Common myeloid progenitor, CD34-positive (primary cell): ENCODE data around the gene C21orf91.

Experiments used
- CTCF ChIA-PET: fragments of 350-600 bp; sonication (Branson Sonifier 250); formaldehyde crosslinking; loops from one replicate; lab custom pipeline; 2021; ENCODE audit warnings: antibody characterized with exemption; lab: Charles Lee
- POLR2A ChIA-PET: fragments of 350-600 bp; sonication (Branson Sonifier 250); formaldehyde crosslinking; loops from one replicate; lab custom pipeline; 2021; ENCODE audit warnings: antibody characterized with exemption; lab: Charles Lee
- DNase-seq, 3 donors: peaks; one replicate each; pipeline versions ENCODE4 v3.0.0 to v3.0.0-alpha.2; 2013
- H3K27ac ChIP-seq, 2 experiments: 1 replicate in 1 of 2; 2 replicates in 1 of 2; pipeline ENCODE4 v1.7.0; 2013; ENCODE audit warnings: inconsistent platforms in 2 of 2, low read length in 2 of 2, mild to moderate bottlenecking in 2 of 2, low read depth in 1 of 2, moderate library complexity in 1 of 2; ENCODE audit not compliant: severe bottlenecking in 2 of 2, insufficient read depth in 1 of 2, poor library complexity in 1 of 2
- H3K27me3 ChIP-seq, 5 experiments: replicated peaks in 2 of 5; 1 replicate in 3 of 5; 2 replicates in 2 of 5; pipeline versions ENCODE4 v1.6.1 to v1.7.0; 2013; ENCODE audit warnings: low read length in 4 of 5, mild to moderate bottlenecking in 2 of 5, moderate library complexity in 2 of 5, inconsistent platforms in 1 of 5; ENCODE audit not compliant: insufficient read depth in 5 of 5, control insufficient read depth in 4 of 5
- H3K36me3 ChIP-seq, 4 experiments: 1 replicate in 2 of 4; 2 replicates in 2 of 4; pipeline versions ENCODE4 v1.6.1 to v1.7.0; 2013; ENCODE audit warnings: low read length in 3 of 4, control low read depth in 1 of 4, mild to moderate bottlenecking in 1 of 4; ENCODE audit not compliant: control insufficient read depth in 4 of 4, insufficient read depth in 4 of 4
- H3K4me1 ChIP-seq, 4 experiments: 1 replicate in 3 of 4; 2 replicates in 1 of 4; pipeline versions ENCODE4 v1.6.1 to v1.7.1; 2013; ENCODE audit warnings: low read length in 3 of 4, mild to moderate bottlenecking in 3 of 4, control low read depth in 1 of 4, inconsistent platforms in 1 of 4, moderate library complexity in 1 of 4; ENCODE audit not compliant: control insufficient read depth in 4 of 4, insufficient read depth in 4 of 4; ENCODE audit errors: control extremely low read depth in 1 of 4
- H3K4me3 ChIP-seq, 7 experiments: 1 replicate in 4 of 7; 2 replicates in 3 of 7; pipeline versions ENCODE4 v1.5.1 to v1.7.0; 2013; ENCODE audit warnings: mild to moderate bottlenecking in 7 of 7, low read length in 6 of 7, moderate library complexity in 6 of 7, inconsistent platforms in 2 of 7, low read depth in 2 of 7, control low read depth in 1 of 7; ENCODE audit not compliant: insufficient read depth in 4 of 7, control insufficient read depth in 1 of 7; ENCODE audit errors: extremely low read depth in 1 of 7
- H3K9me3 ChIP-seq, 5 experiments: 1 replicate in 4 of 5; 2 replicates in 1 of 5; pipeline versions ENCODE4 v1.6.1 to v1.7.1; 2013; ENCODE audit warnings: low read length in 4 of 5, mild to moderate bottlenecking in 2 of 5, inconsistent platforms in 1 of 5, low read depth in 1 of 5, moderate library complexity in 1 of 5; ENCODE audit not compliant: control insufficient read depth in 4 of 5, insufficient read depth in 2 of 5; ENCODE audit errors: control extremely low read depth in 1 of 5
- WGBS: methylation state at CpG from one replicate; pipeline ENCODE4 v1.1.5; 2013; ENCODE audit not compliant: insufficient coverage; 5-methylcytosine and 5-hydroxymethylcytosine counted together

Gene C21orf91

DNA sequence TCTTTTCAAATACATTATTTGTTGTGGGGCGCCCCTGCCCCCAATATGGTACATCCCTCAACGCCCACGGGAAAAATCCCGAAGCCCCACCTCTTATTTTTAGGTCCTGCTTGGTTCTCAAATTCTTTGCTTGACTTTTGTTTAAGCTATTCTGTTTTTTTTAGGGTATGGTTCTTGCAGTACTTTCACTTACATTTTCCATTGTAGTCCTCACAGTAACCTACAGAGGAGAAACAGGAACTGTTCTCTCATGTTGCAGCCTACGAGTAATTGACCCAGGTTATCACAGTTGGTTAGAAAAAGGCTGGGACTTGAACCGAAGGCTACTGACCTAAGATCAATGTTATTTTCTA is 697 bp upstream of the C21orf91 start:
- Histone ChIP-seq H3K36me3 (peaks cover under 1 to 10% (median 4%) of the 10 kb centered on the region in 4 experiments), H3K4me1 (peaks cover 11 to 38% (median 23%) of the 10 kb centered on the region in 4 experiments), H3K27me3 (no peaks in the 10 kb centered on the region), H3K9me3 (peaks cover 0 to 3% (median 0%) of the 10 kb centered on the region in 5 experiments), H3K27ac (peak overlapping the region; percentile 96 to 98), H3K4me3 (peak overlapping the region in 6 of 7 experiments; percentile 88 to 98 (median 92))
- WGBS, result 0% methylated on average over 3 of the region's 6 CpGs
- CTCF ChIA-PET, result interaction anchor here (5.8 kb wide), 1 partner anchor 14 kb away, joined by 33 read pairs; no protein-coding TSS in a partner anchor
- peak; percentile 86 to 94 (median 94) for DNase-seq
- POLR2A ChIA-PET, result interaction anchor here (0.9 kb wide), 1 partner anchor 15 kb away, joined by 3 read pairs; no protein-coding TSS in a partner anchor

GRCh38 chr21:17818186-17819113 is 706 bp downstream of the C21orf91 start:
- CTCF ChIA-PET, result interaction anchor here (0.6 to 5.8 kb wide), 11 partner anchors 13 to 208 kb away, joined by 3 to 33 read pairs (median 3); no protein-coding TSS in a partner anchor
- Histone ChIP-seq H3K27ac (peak overlapping the region; percentile 96 to 98), H3K9me3 (peaks cover 0 to 2% (median 0%) of the 10 kb centered on the region in 5 experiments), H3K36me3 (peaks cover 4 to 19% (median 13%) of the 10 kb centered on the region in 4 experiments), H3K4me1 (peaks cover 11 to 38% (median 23%) of the 10 kb centered on the region in 4 experiments), H3K4me3 (peak overlapping the region; percentile 88 to 98 (median 94)), H3K27me3 (no peaks in the 10 kb centered on the region)
- WGBS, result under 1% methylated on average over 56 of the region's 56 CpGs
- POLR2A ChIA-PET, result interaction anchor here (0.6 to 1.0 kb wide), 4 partner anchors 20 to 42 kb away, joined by 3 read pairs; no protein-coding TSS in a partner anchor
- peak in 2 of 3 donors; percentile 45 to 60 for DNase-seq

GRCh38 chr21:17813353-17813752 is 5.8 kb downstream of the C21orf91 start:
- WGBS, result no CpG with 5 or more reads among the region's 2 CpGs
- Histone ChIP-seq H3K27me3 (no peaks in the 10 kb centered on the region), H3K36me3 (peaks cover 13 to 62% (median 48%) of the 10 kb centered on the region in 4 experiments), H3K4me3 (no peak overlapping the region), H3K4me1 (peaks cover 1 to 23% (median 10%) of the 10 kb centered on the region in 4 experiments), H3K9me3 (peaks cover 6 to 15% (median 10%) of the 10 kb centered on the region in 5 experiments), H3K27ac (no peak overlapping the region)
- DNase-seq, result no peak
- ChIA-PET POLR2A (no interaction called here), CTCF (interaction anchor here (1.2 to 2.3 kb wide), 3 partner anchors 9 to 134 kb away, joined by 3 to 7 read pairs (median 4); no protein-coding TSS in a partner anchor)

GRCh38 chr21:17805966-17806365 is 13.2 kb downstream of the C21orf91 start:
- peak overlapping the region in 1 of 2 experiments; percentile 31 for H3K27ac ChIP-seq
- peaks cover 29 to 61% (median 40%) of the 10 kb centered on the region in 4 experiments for H3K36me3 ChIP-seq
- H3K9me3 ChIP-seq, result peaks cover 7 to 26% (median 12%) of the 10 kb centered on the region in 5 experiments
- ChIA-PET POLR2A (no interaction called here), CTCF (interaction anchor here (2.8 to 3.5 kb wide), 2 partner anchors 12 to 14 kb away, joined by 16 to 33 read pairs; partner anchors contain the start of gene C21orf91)
- peaks cover 0 to 2% (median 0%) of the 10 kb centered on the region in 4 experiments for H3K4me1 ChIP-seq
- no peak for DNase-seq
- H3K27me3 ChIP-seq, result no peaks in the 10 kb centered on the region
- H3K4me3 ChIP-seq, result no peak overlapping the region
- 100% methylated on average over 1 of the region's 4 CpGs for WGBS

DNA sequence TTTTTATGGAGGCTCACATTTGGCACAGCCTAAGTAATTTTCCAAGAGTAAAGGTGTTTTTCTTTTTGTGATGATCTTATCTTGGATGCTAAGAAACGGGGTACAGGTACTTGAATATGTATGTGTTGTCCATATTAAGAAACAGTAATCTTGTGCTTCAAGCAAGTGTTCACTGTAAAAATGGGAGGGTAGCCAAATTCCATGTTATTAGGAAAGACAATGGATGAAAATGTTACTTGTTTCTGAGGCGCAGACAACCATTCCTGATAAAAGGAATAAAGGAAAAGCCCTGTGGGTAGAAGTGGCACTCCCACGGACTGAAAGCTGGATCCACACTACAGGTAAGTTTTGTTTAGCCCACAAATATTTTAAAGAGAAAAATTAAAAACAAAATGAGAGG is 15.6 kb downstream of the C21orf91 start:
- DNase-seq, result no peak
- ChIA-PET POLR2A (no interaction called here), CTCF (no interaction called here)
- peaks cover 13 to 38% (median 24%) of the 10 kb centered on the region in 4 experiments for H3K36me3 ChIP-seq
- 100% methylated on average over 1 of the region's 3 CpGs for WGBS
- no peak overlapping the region for H3K27ac ChIP-seq
- H3K4me1 ChIP-seq, result peaks cover 0 to 7% (median 0%) of the 10 kb centered on the region in 4 experiments
- no peak overlapping the region for H3K4me3 ChIP-seq
- peaks cover 0 to 14% (median 8%) of the 10 kb centered on the region in 5 experiments for H3K9me3 ChIP-seq
- no peaks in the 10 kb centered on the region for H3K27me3 ChIP-seq

GRCh38 chr21:17802572-17802971 is 16.6 kb downstream of the C21orf91 start:
- Histone ChIP-seq H3K4me1 (peaks cover 0 to 13% (median 0%) of the 10 kb centered on the region in 4 experiments), H3K4me3 (no peak overlapping the region), H3K36me3 (peaks cover 5 to 30% (median 16%) of the 10 kb centered on the region in 4 experiments), H3K27me3 (no peaks in the 10 kb centered on the region), H3K27ac (no peak overlapping the region), H3K9me3 (peaks cover 0 to 5% (median 0%) of the 10 kb centered on the region in 5 experiments)
- ChIA-PET POLR2A (no interaction called here), CTCF (interaction anchor here (1.0 to 1.8 kb wide), 3 partner anchors 9 to 14 kb away, joined by 3 to 7 read pairs (median 4); no protein-coding TSS in a partner anchor)
- DNase-seq, result no peak
- WGBS, result 100% methylated on average over 1 of the region's 1 CpG
